ENCODE results near the gene SLX4IP. TPM values are rescaled to one million over a fixed set of nuclear protein-coding genes. Genes with fewer than 3 reads are reported as not detected.
"Not testable (repeated sequence)": the region's sequence is repeated elsewhere in the genome, so short reads cannot be mapped to it uniquely, and the experiment has no call there.

SLX4IP gene
- total RNA-seq, 1 donor: 4.0 TPM

- DNase-seq (ENCODE audit: insufficient read length, low spot score, missing footprints): peak; percentile 49
- peak overlapping the region; percentile 49 for H3K4me3 ChIP-seq (ENCODE audit: insufficient read depth, low read length)
- H4K20me1 ChIP-seq (ENCODE audit: insufficient read depth, low read length): no peaks in the 10 kb centered on the region
- peak overlapping the region; percentile 69 for H3K4me2 ChIP-seq (ENCODE audit: insufficient read depth, low read length)
- H3K79me2 ChIP-seq (ENCODE audit: insufficient read depth, low read length): no peaks in the 10 kb centered on the region
- H2AFZ ChIP-seq (ENCODE audit: low read length): no peak overlapping the region
- H3K9me3 ChIP-seq (ENCODE audit: low read depth, low read length): no peaks in the 10 kb centered on the region
- H3K4me1 ChIP-seq (ENCODE audit: insufficient read depth, low read length): peaks cover 40% of the 10 kb centered on the region
- TF ChIP-seq CTCF (IDR thresholded peaks at IDR 0.05; ENCODE audit: extremely low read depth, low read depth, low read length): no peak
- H3K27me3 ChIP-seq (ENCODE audit: insufficient read depth, low read length): no peaks in the 10 kb centered on the region
- H3K36me3 ChIP-seq (ENCODE audit: insufficient read depth, low read length): no peaks in the 10 kb centered on the region
- peak overlapping the region; percentile 95 for H3K27ac ChIP-seq (ENCODE audit: low read depth, low read length)
Measured at GRCh38 chr20:10609276-10609675, 174.2 kb downstream of the SLX4IP start.

GRCh38 chr20:10609770-10610169, 174.7 kb downstream of the SLX4IP start:
- H3K4me3 ChIP-seq (ENCODE audit: insufficient read depth, low read length): peak overlapping the region; percentile 49
- H3K27ac ChIP-seq (ENCODE audit: low read depth, low read length): peak overlapping the region; percentile 95
- no peak for DNase-seq (ENCODE audit: insufficient read length, low spot score, missing footprints)

GRCh38 chr20:10610251-10610650, 175.1 kb downstream of the SLX4IP start:
- Histone ChIP-seq H3K4me1 (ENCODE audit: insufficient read depth, low read length) (peaks cover 32% of the 10 kb centered on the region), H3K79me2 (ENCODE audit: insufficient read depth, low read length) (no peaks in the 10 kb centered on the region), H3K27ac (ENCODE audit: low read depth, low read length) (peak overlapping the region; percentile 95), H3K9me3 (ENCODE audit: low read depth, low read length) (no peaks in the 10 kb centered on the region), H3K27me3 (ENCODE audit: insufficient read depth, low read length) (no peaks in the 10 kb centered on the region), H2AFZ (ENCODE audit: low read length) (no peak overlapping the region), H4K20me1 (ENCODE audit: insufficient read depth, low read length) (no peaks in the 10 kb centered on the region), H3K4me2 (ENCODE audit: insufficient read depth, low read length) (no peak overlapping the region), H3K4me3 (ENCODE audit: insufficient read depth, low read length) (no peak overlapping the region), H3K36me3 (ENCODE audit: insufficient read depth, low read length) (no peaks in the 10 kb centered on the region)
- no peak for TF ChIP-seq CTCF (IDR thresholded peaks at IDR 0.05; ENCODE audit: extremely low read depth, low read depth, low read length)
- DNase-seq (ENCODE audit: insufficient read length, low spot score, missing footprints): no peak

More at GRCh38 chr20:10609770-10610169, 174.7 kb downstream of the SLX4IP start:
- no peak overlapping the region for H2AFZ ChIP-seq (ENCODE audit: low read length)
- no peaks in the 10 kb centered on the region for H3K27me3 ChIP-seq (ENCODE audit: insufficient read depth, low read length)
- H3K4me2 ChIP-seq (ENCODE audit: insufficient read depth, low read length): peak overlapping the region; percentile 69
- no peaks in the 10 kb centered on the region for H3K36me3 ChIP-seq (ENCODE audit: insufficient read depth, low read length)
- no peaks in the 10 kb centered on the region for H4K20me1 ChIP-seq (ENCODE audit: insufficient read depth, low read length)
- TF ChIP-seq CTCF (IDR thresholded peaks at IDR 0.05; ENCODE audit: extremely low read depth, low read depth, low read length): no peak
- peaks cover 36% of the 10 kb centered on the region for H3K4me1 ChIP-seq (ENCODE audit: insufficient read depth, low read length)
- H3K79me2 ChIP-seq (ENCODE audit: insufficient read depth, low read length): no peaks in the 10 kb centered on the region
- no peaks in the 10 kb centered on the region for H3K9me3 ChIP-seq (ENCODE audit: low read depth, low read length)

GRCh38 chr20:10611357-10611756, 176.3 kb downstream of the SLX4IP start:
- no peaks in the 10 kb centered on the region for H3K27me3 ChIP-seq (ENCODE audit: insufficient read depth, low read length)
- H3K4me1 ChIP-seq (ENCODE audit: insufficient read depth, low read length): peaks cover 25% of the 10 kb centered on the region
- no peaks in the 10 kb centered on the region for H3K36me3 ChIP-seq (ENCODE audit: insufficient read depth, low read length)
- peak overlapping the region; percentile 12 for H3K27ac ChIP-seq (ENCODE audit: low read depth, low read length)
- no peak overlapping the region for H3K4me3 ChIP-seq (ENCODE audit: insufficient read depth, low read length)
- H3K9me3 ChIP-seq (ENCODE audit: low read depth, low read length): no peaks in the 10 kb centered on the region
- no peak overlapping the region for H2AFZ ChIP-seq (ENCODE audit: low read length)
- DNase-seq (ENCODE audit: insufficient read length, low spot score, missing footprints): peak; percentile 55
- peak; percentile 70 for TF ChIP-seq CTCF (IDR thresholded peaks at IDR 0.05; ENCODE audit: extremely low read depth, low read depth, low read length)
- H3K4me2 ChIP-seq (ENCODE audit: insufficient read depth, low read length): no peak overlapping the region
- H4K20me1 ChIP-seq (ENCODE audit: insufficient read depth, low read length): no peaks in the 10 kb centered on the region
- H3K79me2 ChIP-seq (ENCODE audit: insufficient read depth, low read length): no peaks in the 10 kb centered on the region

GRCh38 chr20:10613426-10613825, 178.3 kb downstream of the SLX4IP start:
- not testable (repeated sequence) for H2AFZ ChIP-seq (ENCODE audit: low read length); H3K36me3 ChIP-seq (ENCODE audit: insufficient read depth, low read length); H3K27me3 ChIP-seq (ENCODE audit: insufficient read depth, low read length); H4K20me1 ChIP-seq (ENCODE audit: insufficient read depth, low read length); H3K79me2 ChIP-seq (ENCODE audit: insufficient read depth, low read length); DNase-seq (ENCODE audit: insufficient read length, low spot score, missing footprints); H3K27ac ChIP-seq (ENCODE audit: low read depth, low read length); H3K9me3 ChIP-seq (ENCODE audit: low read depth, low read length); H3K4me2 ChIP-seq (ENCODE audit: insufficient read depth, low read length); H3K4me3 ChIP-seq (ENCODE audit: insufficient read depth, low read length)
- peaks cover 25% of the 10 kb centered on the region for H3K4me1 ChIP-seq (ENCODE audit: insufficient read depth, low read length)
